Measurements from ENCODE around the gene CHD6. TPM values are rescaled to one million over a fixed set of nuclear protein-coding genes. Genes with fewer than 3 reads are reported as not detected.

The CHD6 gene
- total and polyA plus RNA-seq, 4 donors = 3.3 to 23.4 (median 18.2) TPM

- TF ChIP-seq MAX (IDR thresholded peaks at IDR 0.05) = no peak
- TF ChIP-seq, protein P1, sequence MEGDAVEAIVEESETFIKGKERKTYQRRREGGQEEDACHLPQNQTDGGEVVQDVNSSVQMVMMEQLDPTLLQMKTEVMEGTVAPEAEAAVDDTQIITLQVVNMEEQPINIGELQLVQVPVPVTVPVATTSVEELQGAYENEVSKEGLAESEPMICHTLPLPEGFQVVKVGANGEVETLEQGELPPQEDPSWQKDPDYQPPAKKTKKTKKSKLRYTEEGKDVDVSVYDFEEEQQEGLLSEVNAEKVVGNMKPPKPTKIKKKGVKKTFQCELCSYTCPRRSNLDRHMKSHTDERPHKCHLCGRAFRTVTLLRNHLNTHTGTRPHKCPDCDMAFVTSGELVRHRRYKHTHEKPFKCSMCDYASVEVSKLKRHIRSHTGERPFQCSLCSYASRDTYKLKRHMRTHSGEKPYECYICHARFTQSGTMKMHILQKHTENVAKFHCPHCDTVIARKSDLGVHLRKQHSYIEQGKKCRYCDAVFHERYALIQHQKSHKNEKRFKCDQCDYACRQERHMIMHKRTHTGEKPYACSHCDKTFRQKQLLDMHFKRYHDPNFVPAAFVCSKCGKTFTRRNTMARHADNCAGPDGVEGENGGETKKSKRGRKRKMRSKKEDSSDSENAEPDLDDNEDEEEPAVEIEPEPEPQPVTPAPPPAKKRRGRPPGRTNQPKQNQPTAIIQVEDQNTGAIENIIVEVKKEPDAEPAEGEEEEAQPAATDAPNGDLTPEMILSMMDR (IDR thresholded peaks at IDR 0.05; ENCODE audit: low read depth, low read length, missing input control) = no peak
- TF ChIP-seq GABPA (IDR thresholded peaks at IDR 0.05 in 1 of 2, conservative IDR thresholded peaks at IDR 0.05 in 1 of 2) = no peak
- TF ChIP-seq YY1 (IDR thresholded peaks at IDR 0.05) = no peak
Observed at GRCh38 chr20:41551011-41551705, 67.0 kb downstream of the CHD6 start (continued).

- peaks cover 0 to 2% (median 0%) of the 10 kb centered on the region in 4 donors for H3K9me3 ChIP-seq (ENCODE audit: control insufficient read depth in 4 of 4, low read length in 3 of 4)
- no peak for DNase-seq (ENCODE audit: low spot score)
- WGBS = 92% methylated on average over 8 of the region's 8 CpGs
- H3K4me1 ChIP-seq (ENCODE audit: control insufficient read depth in 4 of 4, insufficient read depth in 4 of 4, low read length in 3 of 4) = no peaks in the 10 kb centered on the region
- H3K4me3 ChIP-seq (ENCODE audit: low read depth in 1 of 3, low read length in 3 of 3) = no peak overlapping the region
- TF ChIP-seq YY1 (IDR thresholded peaks at IDR 0.05) (no peak), ZBTB33 (IDR thresholded peaks at IDR 0.05) (no peak)
- peaks cover 0 to 4% (median under 1%) of the 10 kb centered on the region in 4 donors for H3K36me3 ChIP-seq (ENCODE audit: control insufficient read depth in 4 of 4, insufficient read depth in 3 of 4, low read depth in 1 of 4, low read length in 3 of 4)
- no peaks in the 10 kb centered on the region for H3K27me3 ChIP-seq (ENCODE audit: control insufficient read depth in 4 of 4, insufficient read depth in 4 of 4, low read length in 3 of 4)
- H3K27ac ChIP-seq (ENCODE audit: low read depth in 1 of 2, low read length in 2 of 2) = no peak overlapping the region
- no peak overlapping the region for H3K9ac ChIP-seq (ENCODE audit: low read depth in 1 of 2, low read length in 2 of 2)
Observed at GRCh38 chr20:41547221-41547620, 71.0 kb downstream of the CHD6 start.

GRCh38 chr20:41546535-41546934, 71.6 kb downstream of the CHD6 start:
- Histone ChIP-seq H3K9ac (ENCODE audit: low read depth in 1 of 2, low read length in 2 of 2) (no peak overlapping the region), H3K9me3 (ENCODE audit: control insufficient read depth in 4 of 4, low read length in 3 of 4) (peaks cover 0 to 2% (median 0%) of the 10 kb centered on the region in 4 donors), H3K4me1 (ENCODE audit: control insufficient read depth in 4 of 4, insufficient read depth in 4 of 4, low read length in 3 of 4) (no peaks in the 10 kb centered on the region), H3K27ac (ENCODE audit: low read depth in 1 of 2, low read length in 2 of 2) (no peak overlapping the region), H3K36me3 (ENCODE audit: control insufficient read depth in 4 of 4, insufficient read depth in 3 of 4, low read depth in 1 of 4, low read length in 3 of 4) (peaks cover 0 to 4% (median under 1%) of the 10 kb centered on the region in 4 donors), H3K4me3 (ENCODE audit: low read depth in 1 of 3, low read length in 3 of 3) (no peak overlapping the region), H3K27me3 (ENCODE audit: control insufficient read depth in 4 of 4, insufficient read depth in 4 of 4, low read length in 3 of 4) (no peaks in the 10 kb centered on the region)
- 96% methylated on average over 4 of the region's 4 CpGs for WGBS
- TF ChIP-seq SP1 (IDR thresholded peaks at IDR 0.05) (no peak), YY1 (IDR thresholded peaks at IDR 0.05) (no peak), FOXA1 (IDR thresholded peaks at IDR 0.05) (no peak), EGR1 (IDR thresholded peaks at IDR 0.05; ENCODE audit: low read depth in 2 of 2) (no peak), ATF3 (IDR thresholded peaks at IDR 0.05) (no peak), GABPA (IDR thresholded peaks at IDR 0.05 in 1 of 2, conservative IDR thresholded peaks at IDR 0.05 in 1 of 2) (no peak)
- TF ChIP-seq, protein P2, sequence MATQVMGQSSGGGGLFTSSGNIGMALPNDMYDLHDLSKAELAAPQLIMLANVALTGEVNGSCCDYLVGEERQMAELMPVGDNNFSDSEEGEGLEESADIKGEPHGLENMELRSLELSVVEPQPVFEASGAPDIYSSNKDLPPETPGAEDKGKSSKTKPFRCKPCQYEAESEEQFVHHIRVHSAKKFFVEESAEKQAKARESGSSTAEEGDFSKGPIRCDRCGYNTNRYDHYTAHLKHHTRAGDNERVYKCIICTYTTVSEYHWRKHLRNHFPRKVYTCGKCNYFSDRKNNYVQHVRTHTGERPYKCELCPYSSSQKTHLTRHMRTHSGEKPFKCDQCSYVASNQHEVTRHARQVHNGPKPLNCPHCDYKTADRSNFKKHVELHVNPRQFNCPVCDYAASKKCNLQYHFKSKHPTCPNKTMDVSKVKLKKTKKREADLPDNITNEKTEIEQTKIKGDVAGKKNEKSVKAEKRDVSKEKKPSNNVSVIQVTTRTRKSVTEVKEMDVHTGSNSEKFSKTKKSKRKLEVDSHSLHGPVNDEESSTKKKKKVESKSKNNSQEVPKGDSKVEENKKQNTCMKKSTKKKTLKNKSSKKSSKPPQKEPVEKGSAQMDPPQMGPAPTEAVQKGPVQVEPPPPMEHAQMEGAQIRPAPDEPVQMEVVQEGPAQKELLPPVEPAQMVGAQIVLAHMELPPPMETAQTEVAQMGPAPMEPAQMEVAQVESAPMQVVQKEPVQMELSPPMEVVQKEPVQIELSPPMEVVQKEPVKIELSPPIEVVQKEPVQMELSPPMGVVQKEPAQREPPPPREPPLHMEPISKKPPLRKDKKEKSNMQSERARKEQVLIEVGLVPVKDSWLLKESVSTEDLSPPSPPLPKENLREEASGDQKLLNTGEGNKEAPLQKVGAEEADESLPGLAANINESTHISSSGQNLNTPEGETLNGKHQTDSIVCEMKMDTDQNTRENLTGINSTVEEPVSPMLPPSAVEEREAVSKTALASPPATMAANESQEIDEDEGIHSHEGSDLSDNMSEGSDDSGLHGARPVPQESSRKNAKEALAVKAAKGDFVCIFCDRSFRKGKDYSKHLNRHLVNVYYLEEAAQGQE (IDR thresholded peaks at IDR 0.05) = no peak
- DNase-seq (ENCODE audit: low spot score) = no peak

Data from liver (tissue), 9 donors.